Measurements from ENCODE around the gene ZDHHC9. TPM values are rescaled to one million over a fixed set of nuclear protein-coding genes. Genes with fewer than 3 reads are reported as not detected.

ZDHHC9 gene
- polyA plus RNA-seq, 1 donor = 67.4 TPM

DNA sequence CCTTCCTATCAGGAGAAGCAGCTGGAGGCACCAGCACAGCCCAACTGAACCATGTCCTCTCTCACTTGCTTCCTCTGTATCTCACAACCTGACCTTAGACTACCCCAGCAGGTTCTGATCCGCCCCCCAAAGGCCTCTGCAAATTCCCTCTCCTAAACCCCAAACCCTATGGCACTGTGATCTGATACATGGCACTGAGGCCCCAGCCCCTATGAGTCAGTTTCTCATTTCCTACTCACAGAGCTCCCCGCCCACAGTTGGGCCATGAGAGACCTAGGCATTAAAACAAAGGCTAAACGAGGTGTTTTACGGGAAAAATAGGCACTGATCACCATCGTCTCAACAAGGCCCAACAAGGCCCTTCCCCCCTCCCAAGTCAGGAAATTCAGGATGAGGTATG is 44.8 kb downstream of the ZDHHC9 start:
- WGBS (ENCODE audit: insufficient coverage, low lambda C conversion rate) = no CpG with 5 or more reads among the region's 5 CpGs

GRCh38 chrX:129798456-129798855 is 45.2 kb downstream of the ZDHHC9 start:
- Histone ChIP-seq H3K4me3 (ENCODE audit: low read length) (no peak overlapping the region), H3K36me3 (ENCODE audit: control insufficient read depth, insufficient read depth, low read length) (peaks cover 7% of the 10 kb centered on the region), H3K9me3 (ENCODE audit: control insufficient read depth, low read depth, low read length) (no peaks in the 10 kb centered on the region), H3K27ac (ENCODE audit: low read length) (no peak overlapping the region), H3K27me3 (ENCODE audit: control insufficient read depth, insufficient read depth, low read length) (no peaks in the 10 kb centered on the region), H3K4me1 (ENCODE audit: control insufficient read depth, insufficient read depth, low read length) (no peaks in the 10 kb centered on the region)
- no peak for DNase-seq
- WGBS (ENCODE audit: insufficient coverage, low lambda C conversion rate) = no CpG with 5 or more reads among the region's 3 CpGs

More for the DNA sequence above, 44.8 kb downstream of the ZDHHC9 start:
- Histone ChIP-seq H3K9me3 (ENCODE audit: control insufficient read depth, low read depth, low read length) (no peaks in the 10 kb centered on the region), H3K4me1 (ENCODE audit: control insufficient read depth, insufficient read depth, low read length) (no peaks in the 10 kb centered on the region), H3K27me3 (ENCODE audit: control insufficient read depth, insufficient read depth, low read length) (no peaks in the 10 kb centered on the region), H3K27ac (ENCODE audit: low read length) (no peak overlapping the region), H3K4me3 (ENCODE audit: low read length) (no peak overlapping the region), H3K36me3 (ENCODE audit: control insufficient read depth, insufficient read depth, low read length) (peaks cover 8% of the 10 kb centered on the region)
- no peak for DNase-seq

GRCh38 chrX:129797251-129797906 is 46.3 kb downstream of the ZDHHC9 start:
- Histone ChIP-seq H3K4me1 (ENCODE audit: control insufficient read depth, insufficient read depth, low read length) (no peaks in the 10 kb centered on the region), H3K27me3 (ENCODE audit: control insufficient read depth, insufficient read depth, low read length) (no peaks in the 10 kb centered on the region), H3K27ac (ENCODE audit: low read length) (no peak overlapping the region), H3K36me3 (ENCODE audit: control insufficient read depth, insufficient read depth, low read length) (peaks cover 6% of the 10 kb centered on the region), H3K9me3 (ENCODE audit: control insufficient read depth, low read depth, low read length) (no peaks in the 10 kb centered on the region), H3K4me3 (ENCODE audit: low read length) (no peak overlapping the region)
- no CpG with 5 or more reads among the region's 4 CpGs for WGBS (ENCODE audit: insufficient coverage, low lambda C conversion rate)
- DNase-seq = no peak

- H3K4me3 ChIP-seq (ENCODE audit: low read length) = no peak overlapping the region
- H3K4me1 ChIP-seq (ENCODE audit: control insufficient read depth, insufficient read depth, low read length) = no peaks in the 10 kb centered on the region
- no peak for DNase-seq
- H3K27me3 ChIP-seq (ENCODE audit: control insufficient read depth, insufficient read depth, low read length) = no peaks in the 10 kb centered on the region
- H3K36me3 ChIP-seq (ENCODE audit: control insufficient read depth, insufficient read depth, low read length) = peaks cover 6% of the 10 kb centered on the region
- no CpG with 5 or more reads among the region's 1 CpG for WGBS (ENCODE audit: insufficient coverage, low lambda C conversion rate)
- no peaks in the 10 kb centered on the region for H3K9me3 ChIP-seq (ENCODE audit: control insufficient read depth, low read depth, low read length)
- no peak overlapping the region for H3K27ac ChIP-seq (ENCODE audit: low read length)
These were observed 48.1 kb downstream of the ZDHHC9 start for GRCh38 chrX:129795584-129795983.

DNA sequence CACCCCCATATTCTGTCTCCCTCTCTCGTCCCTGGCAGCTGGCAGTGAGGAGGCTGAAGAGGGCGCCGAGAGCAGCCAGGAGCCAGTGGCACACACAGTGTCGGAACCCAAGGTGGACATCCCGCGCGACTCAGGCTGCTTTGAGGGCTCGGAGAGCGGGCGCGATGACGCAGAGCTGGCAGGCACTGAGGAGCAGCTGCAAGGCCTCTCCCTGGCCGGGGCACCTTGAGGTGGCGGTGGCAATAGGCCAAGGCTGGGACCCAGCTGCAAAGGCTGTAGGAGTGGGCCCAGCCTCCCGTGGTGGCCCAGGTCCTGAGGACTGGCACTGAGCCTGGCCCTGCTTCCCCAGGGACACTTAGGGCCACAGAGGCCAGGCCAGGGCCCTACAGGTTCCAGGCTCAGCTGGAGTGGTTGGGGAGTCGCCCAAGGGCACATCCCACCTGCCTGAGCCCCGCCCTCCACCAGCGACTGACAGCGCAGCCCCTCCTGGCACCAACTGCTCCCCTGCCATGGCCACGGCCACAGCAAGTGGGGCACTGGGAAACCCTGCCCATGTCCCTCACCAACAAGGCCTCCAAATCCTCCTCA is 50.0 kb downstream of the ZDHHC9 start:
- Histone ChIP-seq H3K4me1 (ENCODE audit: control insufficient read depth, insufficient read depth, low read length) (no peaks in the 10 kb centered on the region), H3K9me3 (ENCODE audit: control insufficient read depth, low read depth, low read length) (no peaks in the 10 kb centered on the region), H3K36me3 (ENCODE audit: control insufficient read depth, insufficient read depth, low read length) (no peaks in the 10 kb centered on the region), H3K27ac (ENCODE audit: low read length) (no peak overlapping the region), H3K27me3 (ENCODE audit: control insufficient read depth, insufficient read depth, low read length) (no peaks in the 10 kb centered on the region), H3K4me3 (ENCODE audit: low read length) (no peak overlapping the region)
- no CpG with 5 or more reads among the region's 20 CpGs for WGBS (ENCODE audit: insufficient coverage, low lambda C conversion rate)
- no peak for DNase-seq

GRCh38 chrX:129792586-129793291 is 50.9 kb downstream of the ZDHHC9 start:
- Histone ChIP-seq H3K9me3 (ENCODE audit: control insufficient read depth, low read depth, low read length) (no peaks in the 10 kb centered on the region), H3K36me3 (ENCODE audit: control insufficient read depth, insufficient read depth, low read length) (no peaks in the 10 kb centered on the region), H3K27me3 (ENCODE audit: control insufficient read depth, insufficient read depth, low read length) (no peaks in the 10 kb centered on the region), H3K4me3 (ENCODE audit: low read length) (no peak overlapping the region), H3K4me1 (ENCODE audit: control insufficient read depth, insufficient read depth, low read length) (no peaks in the 10 kb centered on the region), H3K27ac (ENCODE audit: low read length) (no peak overlapping the region)
- no CpG with 5 or more reads among the region's 18 CpGs for WGBS (ENCODE audit: insufficient coverage, low lambda C conversion rate)
- DNase-seq = no peak

DNA sequence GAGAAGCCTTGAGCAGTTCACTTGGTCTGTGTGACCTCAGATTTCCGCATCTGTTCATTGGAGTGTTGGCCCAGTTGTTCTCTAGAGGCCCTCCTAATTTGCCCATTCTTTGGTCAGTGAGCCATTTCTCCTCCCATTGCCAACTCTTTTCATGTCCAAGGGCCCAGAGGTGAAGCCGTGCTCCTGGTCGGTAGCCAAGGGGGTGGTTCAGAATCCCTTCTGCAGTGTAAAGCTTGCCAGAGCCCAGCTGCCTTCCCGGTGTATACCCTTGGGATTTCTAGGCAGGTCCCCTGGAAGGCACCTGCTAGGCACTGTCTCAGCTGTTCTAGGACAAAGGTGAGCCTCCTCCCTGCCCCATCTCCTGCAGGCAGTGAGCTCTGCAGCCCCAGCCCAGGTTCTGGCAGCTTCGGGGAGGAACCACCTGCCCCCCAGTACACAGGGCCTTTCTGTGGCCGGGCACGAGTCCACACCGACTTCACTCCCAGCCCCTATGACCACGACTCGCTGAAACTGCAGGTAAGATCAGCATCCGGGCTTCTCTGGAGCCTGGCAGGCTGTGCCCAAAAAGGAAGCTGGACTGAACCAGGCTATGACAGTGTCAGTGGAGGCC is 51.6 kb downstream of the ZDHHC9 start:
- Histone ChIP-seq H3K36me3 (ENCODE audit: control insufficient read depth, insufficient read depth, low read length) (no peaks in the 10 kb centered on the region), H3K27me3 (ENCODE audit: control insufficient read depth, insufficient read depth, low read length) (no peaks in the 10 kb centered on the region), H3K4me1 (ENCODE audit: control insufficient read depth, insufficient read depth, low read length) (no peaks in the 10 kb centered on the region), H3K27ac (ENCODE audit: low read length) (no peak overlapping the region), H3K9me3 (ENCODE audit: control insufficient read depth, low read depth, low read length) (no peaks in the 10 kb centered on the region), H3K4me3 (ENCODE audit: low read length) (no peak overlapping the region)
- DNase-seq = no peak
- no CpG with 5 or more reads among the region's 11 CpGs for WGBS (ENCODE audit: insufficient coverage, low lambda C conversion rate)

DNA sequence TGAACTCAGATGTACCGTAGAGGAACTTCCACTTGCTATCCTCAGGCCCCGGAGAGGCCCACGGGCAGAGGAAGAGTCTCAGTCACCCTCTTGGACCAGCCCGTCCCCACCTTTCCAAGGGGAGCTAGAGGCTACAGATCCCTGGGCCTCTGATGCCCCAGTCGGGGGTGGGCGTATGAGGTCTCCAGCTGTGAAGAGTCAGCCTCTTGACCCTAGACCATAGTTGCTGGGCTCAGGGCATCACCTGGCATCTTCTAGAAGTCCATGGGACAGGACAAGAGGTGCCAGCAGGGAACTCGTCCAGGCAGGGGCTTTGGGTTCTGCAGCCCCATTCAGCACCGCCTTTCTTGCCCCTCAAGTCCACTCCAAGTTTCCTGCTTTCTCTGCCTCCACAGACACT is 52.4 kb downstream of the ZDHHC9 start:
- no peak overlapping the region for H3K27ac ChIP-seq (ENCODE audit: low read length)
- H3K4me1 ChIP-seq (ENCODE audit: control insufficient read depth, insufficient read depth, low read length) = no peaks in the 10 kb centered on the region
- no peaks in the 10 kb centered on the region for H3K9me3 ChIP-seq (ENCODE audit: control insufficient read depth, low read depth, low read length)
- H3K4me3 ChIP-seq (ENCODE audit: low read length) = no peak overlapping the region
- no peaks in the 10 kb centered on the region for H3K27me3 ChIP-seq (ENCODE audit: control insufficient read depth, insufficient read depth, low read length)
- no CpG with 5 or more reads among the region's 8 CpGs for WGBS (ENCODE audit: insufficient coverage, low lambda C conversion rate)
- no peak for DNase-seq
- H3K36me3 ChIP-seq (ENCODE audit: control insufficient read depth, insufficient read depth, low read length) = no peaks in the 10 kb centered on the region

DNA sequence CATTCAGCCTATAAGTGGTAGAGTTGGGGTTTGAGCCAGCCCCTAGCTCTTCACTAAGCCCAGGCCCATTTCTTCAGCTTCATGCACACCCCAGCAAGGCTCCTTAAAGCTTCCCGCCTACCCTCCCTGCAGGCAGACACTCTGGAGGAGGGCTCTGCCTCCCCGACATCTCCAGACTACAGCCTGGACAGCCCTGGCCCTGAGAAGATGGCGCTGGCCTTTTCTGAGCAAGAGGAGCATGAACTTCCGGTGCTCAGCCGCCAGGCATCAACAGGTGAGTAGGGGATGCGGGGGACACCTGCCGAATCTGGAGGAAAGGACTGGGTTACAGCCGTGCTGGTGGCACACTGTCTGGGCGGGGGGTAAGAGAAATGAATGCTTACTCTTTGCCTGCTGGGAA is 52.9 kb downstream of the ZDHHC9 start:
- Histone ChIP-seq H3K27ac (ENCODE audit: low read length) (no peak overlapping the region), H3K9me3 (ENCODE audit: control insufficient read depth, low read depth, low read length) (no peaks in the 10 kb centered on the region), H3K27me3 (ENCODE audit: control insufficient read depth, insufficient read depth, low read length) (no peaks in the 10 kb centered on the region), H3K4me1 (ENCODE audit: control insufficient read depth, insufficient read depth, low read length) (no peaks in the 10 kb centered on the region), H3K36me3 (ENCODE audit: control insufficient read depth, insufficient read depth, low read length) (no peaks in the 10 kb centered on the region), H3K4me3 (ENCODE audit: low read length) (no peak overlapping the region)
- WGBS (ENCODE audit: insufficient coverage, low lambda C conversion rate) = no CpG with 5 or more reads among the region's 9 CpGs
- no peak for DNase-seq

DNA sequence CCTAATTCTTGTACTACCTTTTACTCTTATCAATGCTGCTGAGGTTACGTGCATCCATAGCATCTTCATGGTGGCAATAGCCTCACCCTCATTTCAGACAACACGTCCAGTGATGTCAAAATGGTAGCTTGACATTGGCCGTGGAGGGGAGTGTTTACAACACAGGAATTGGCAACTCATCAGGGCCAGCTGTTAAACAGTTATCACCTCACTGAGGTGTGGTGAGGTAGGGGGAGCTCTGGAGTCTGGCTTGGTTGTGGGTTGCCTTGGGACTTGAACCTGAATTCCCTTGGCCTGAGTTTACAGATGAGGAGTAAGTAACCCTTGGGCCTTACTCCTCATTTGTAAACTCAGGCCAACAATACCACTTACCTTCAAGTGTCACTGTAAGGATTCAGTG is 53.5 kb downstream of the ZDHHC9 start:
- DNase-seq = no peak

More for the DNA sequence above, 53.5 kb downstream of the ZDHHC9 start:
- no peaks in the 10 kb centered on the region for H3K9me3 ChIP-seq (ENCODE audit: control insufficient read depth, low read depth, low read length)
- WGBS (ENCODE audit: insufficient coverage, low lambda C conversion rate) = no CpG with 5 or more reads among the region's 3 CpGs
- no peak overlapping the region for H3K4me3 ChIP-seq (ENCODE audit: low read length)
- no peaks in the 10 kb centered on the region for H3K27me3 ChIP-seq (ENCODE audit: control insufficient read depth, insufficient read depth, low read length)
- H3K36me3 ChIP-seq (ENCODE audit: control insufficient read depth, insufficient read depth, low read length) = no peaks in the 10 kb centered on the region
- H3K4me1 ChIP-seq (ENCODE audit: control insufficient read depth, insufficient read depth, low read length) = no peaks in the 10 kb centered on the region
- H3K27ac ChIP-seq (ENCODE audit: low read length) = no peak overlapping the region
